Measurements from ENCODE around the gene CDK14. TPM values are rescaled to one million over a fixed set of nuclear protein-coding genes. Genes with fewer than 3 reads are reported as not detected.

Gene CDK14
- total RNA-seq, 4 donors from 2014 or later = 3.3 to 61.6 (median 38.7) TPM

DNA sequence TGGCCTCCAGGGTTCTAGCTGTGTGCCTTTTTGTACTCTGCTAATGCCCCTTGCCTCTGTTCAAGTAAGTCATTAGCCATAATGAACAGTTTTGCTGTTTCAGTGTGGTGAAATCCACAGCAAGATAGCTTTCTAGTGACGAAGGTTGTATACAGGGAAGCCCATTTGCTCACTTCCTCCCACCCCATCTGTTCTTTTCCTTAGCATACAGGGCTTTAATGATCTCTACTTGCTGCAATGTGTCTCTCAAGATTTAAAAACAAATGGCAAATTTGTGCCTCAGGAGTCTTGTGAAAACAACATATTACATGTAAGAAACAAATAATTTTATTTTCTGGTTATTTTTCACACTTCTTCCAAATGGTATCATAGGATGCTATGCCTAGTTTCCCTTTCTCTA, 243.2 kb downstream of the CDK14 start:
- intact Hi-C loops (cut with DNase I; ENCODE audit: low total_unique reads) = no loop called here
- no peaks in the 10 kb centered on the region for H3K27me3 ChIP-seq
- TF ChIP-seq, protein P1, sequence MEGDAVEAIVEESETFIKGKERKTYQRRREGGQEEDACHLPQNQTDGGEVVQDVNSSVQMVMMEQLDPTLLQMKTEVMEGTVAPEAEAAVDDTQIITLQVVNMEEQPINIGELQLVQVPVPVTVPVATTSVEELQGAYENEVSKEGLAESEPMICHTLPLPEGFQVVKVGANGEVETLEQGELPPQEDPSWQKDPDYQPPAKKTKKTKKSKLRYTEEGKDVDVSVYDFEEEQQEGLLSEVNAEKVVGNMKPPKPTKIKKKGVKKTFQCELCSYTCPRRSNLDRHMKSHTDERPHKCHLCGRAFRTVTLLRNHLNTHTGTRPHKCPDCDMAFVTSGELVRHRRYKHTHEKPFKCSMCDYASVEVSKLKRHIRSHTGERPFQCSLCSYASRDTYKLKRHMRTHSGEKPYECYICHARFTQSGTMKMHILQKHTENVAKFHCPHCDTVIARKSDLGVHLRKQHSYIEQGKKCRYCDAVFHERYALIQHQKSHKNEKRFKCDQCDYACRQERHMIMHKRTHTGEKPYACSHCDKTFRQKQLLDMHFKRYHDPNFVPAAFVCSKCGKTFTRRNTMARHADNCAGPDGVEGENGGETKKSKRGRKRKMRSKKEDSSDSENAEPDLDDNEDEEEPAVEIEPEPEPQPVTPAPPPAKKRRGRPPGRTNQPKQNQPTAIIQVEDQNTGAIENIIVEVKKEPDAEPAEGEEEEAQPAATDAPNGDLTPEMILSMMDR (IDR thresholded peaks at IDR 0.05) = no peak
- TF ChIP-seq POLR2A (IDR thresholded peaks at IDR 0.05) = no peak
- H3K4me3 ChIP-seq = no peak overlapping the region
- DNase-seq = no peak
- no peaks in the 10 kb centered on the region for H3K4me1 ChIP-seq
- no peaks in the 10 kb centered on the region for H3K36me3 ChIP-seq
- no peaks in the 10 kb centered on the region for H3K9me3 ChIP-seq
- no peak overlapping the region for H3K27ac ChIP-seq

DNA sequence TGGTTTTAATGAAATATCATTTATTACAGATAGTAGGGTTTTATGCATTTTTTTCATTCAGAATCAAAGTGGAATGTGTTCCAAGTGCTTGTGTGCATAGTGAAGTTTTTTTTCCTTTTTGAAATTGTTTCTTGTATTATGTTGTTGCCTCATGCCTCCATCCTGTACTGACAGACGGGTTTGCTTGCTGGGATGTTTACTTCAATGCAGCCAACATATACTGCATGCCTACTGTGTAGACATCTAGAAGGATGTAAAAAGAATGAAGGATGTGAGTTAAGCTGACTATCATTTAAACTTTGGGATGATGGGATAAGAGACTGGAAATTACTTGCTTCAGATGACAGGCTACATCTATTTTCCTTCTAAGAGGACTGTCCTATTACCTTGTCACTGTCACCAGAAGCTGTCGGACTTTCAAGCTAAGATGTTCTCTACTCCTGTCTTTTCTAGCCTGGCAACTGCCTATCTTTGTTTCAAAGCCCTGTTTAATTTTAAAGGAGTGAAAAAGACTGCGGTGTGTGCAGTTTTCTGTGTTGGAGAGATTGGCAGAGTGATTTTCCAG, 243.7 kb downstream of the CDK14 start:
- TF ChIP-seq, protein P1 (IDR thresholded peaks at IDR 0.05) = no peak
- TF ChIP-seq POLR2A (IDR thresholded peaks at IDR 0.05) = no peak
- DNase-seq = no peak
- H3K27me3 ChIP-seq = no peaks in the 10 kb centered on the region

DNA sequence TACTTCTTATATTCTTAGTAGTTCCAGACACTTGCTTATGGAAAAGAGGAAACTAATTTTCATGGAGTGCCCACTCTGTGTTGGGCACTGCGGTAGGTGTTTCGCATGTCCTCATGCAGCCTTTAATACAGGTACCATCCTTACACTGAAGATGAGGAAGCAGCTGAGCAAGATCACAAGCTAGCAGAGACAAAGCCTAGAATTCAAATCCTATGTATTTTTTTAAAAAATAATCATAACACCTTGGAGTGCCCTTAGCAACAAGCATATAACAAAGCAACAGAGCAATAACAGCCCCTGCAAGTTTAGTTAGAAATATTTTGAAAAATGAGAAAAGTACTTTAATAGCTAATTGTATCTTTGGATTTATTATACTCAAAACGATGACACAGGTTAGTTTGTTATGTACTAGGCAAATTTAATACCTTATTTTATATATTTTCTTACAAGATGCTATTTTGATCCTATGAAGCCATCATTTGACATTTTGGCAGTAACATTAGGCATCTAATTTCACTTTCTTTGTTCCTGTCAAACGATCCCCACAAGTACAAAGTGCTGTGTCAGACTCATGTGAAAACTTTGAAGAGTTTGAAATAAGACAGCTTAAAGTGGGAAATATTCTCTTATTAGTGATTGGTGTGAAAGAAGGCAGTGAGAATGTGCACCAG, 245.8 kb downstream of the CDK14 start:
- no peaks in the 10 kb centered on the region for H3K27me3 ChIP-seq
- TF ChIP-seq POLR2A (IDR thresholded peaks at IDR 0.05) = no peak
- TF ChIP-seq, protein P1 (IDR thresholded peaks at IDR 0.05) = no peak
- no peaks in the 10 kb centered on the region for H3K36me3 ChIP-seq
- no peak overlapping the region for H3K27ac ChIP-seq
- no peaks in the 10 kb centered on the region for H3K9me3 ChIP-seq
- no peaks in the 10 kb centered on the region for H3K4me1 ChIP-seq
- intact Hi-C loops (cut with DNase I; ENCODE audit: low total_unique reads) = no loop called here
- DNase-seq = no peak
- no peak overlapping the region for H3K4me3 ChIP-seq

More for the DNA sequence above, 243.7 kb downstream of the CDK14 start:
- no peaks in the 10 kb centered on the region for H3K4me1 ChIP-seq
- intact Hi-C loops (cut with DNase I; ENCODE audit: low total_unique reads) = no loop called here
- no peaks in the 10 kb centered on the region for H3K9me3 ChIP-seq
- H3K27ac ChIP-seq = no peak overlapping the region
- H3K36me3 ChIP-seq = no peaks in the 10 kb centered on the region
- H3K4me3 ChIP-seq = no peak overlapping the region

DNA sequence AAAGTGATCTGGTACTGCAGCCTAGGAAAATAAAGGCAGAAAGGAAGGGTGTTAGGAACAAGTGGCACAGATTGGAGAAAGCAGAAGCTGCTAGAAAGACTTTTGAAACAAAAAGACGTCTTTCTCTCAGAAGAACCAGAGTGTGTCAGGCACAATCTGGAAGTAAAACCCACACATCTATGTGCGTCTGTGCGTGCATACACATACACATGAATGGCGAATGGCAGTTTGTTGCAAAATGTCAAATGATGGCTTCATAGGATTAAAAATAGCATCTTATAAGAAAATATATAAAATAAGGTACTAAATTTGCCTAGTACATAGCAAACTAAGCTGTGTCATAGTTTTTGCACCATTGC, 246.3 kb downstream of the CDK14 start:
- H3K4me1 ChIP-seq = no peaks in the 10 kb centered on the region
- no peak for TF ChIP-seq POLR2A (IDR thresholded peaks at IDR 0.05)
- TF ChIP-seq, protein P1 (IDR thresholded peaks at IDR 0.05) = no peak
- intact Hi-C loops (cut with DNase I; ENCODE audit: low total_unique reads) = no loop called here
- H3K36me3 ChIP-seq = no peaks in the 10 kb centered on the region
- no peaks in the 10 kb centered on the region for H3K27me3 ChIP-seq
- no peak overlapping the region for H3K4me3 ChIP-seq
- H3K9me3 ChIP-seq = no peaks in the 10 kb centered on the region
- H3K27ac ChIP-seq = no peak overlapping the region
- DNase-seq = no peak

DNA sequence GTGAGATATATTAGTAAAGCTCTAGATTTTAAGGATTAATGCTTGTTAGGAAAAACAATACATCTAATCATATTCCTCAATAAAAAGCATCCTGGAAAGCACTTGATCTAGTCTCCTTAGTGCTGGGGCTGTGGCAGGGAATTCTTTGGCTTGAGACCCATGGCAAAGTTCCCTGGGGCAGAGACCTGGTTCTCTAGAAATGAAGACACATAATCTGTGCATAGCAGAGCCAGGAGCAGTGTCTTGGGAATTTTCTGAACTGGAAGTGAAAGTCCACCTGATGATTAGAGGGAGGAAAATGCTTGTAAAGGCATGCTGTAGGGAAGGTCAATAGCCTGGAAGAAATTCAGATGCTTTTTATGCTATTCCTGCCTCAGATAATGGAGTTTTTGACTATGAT, 247.4 kb downstream of the CDK14 start:
- intact Hi-C loops (cut with DNase I; ENCODE audit: low total_unique reads) = no loop called here
- no peak for TF ChIP-seq POLR2A (IDR thresholded peaks at IDR 0.05)
- TF ChIP-seq, protein P1 (IDR thresholded peaks at IDR 0.05) = no peak
- DNase-seq = no peak

More for the DNA sequence above, 247.4 kb downstream of the CDK14 start:
- Histone ChIP-seq H3K27ac (no peak overlapping the region), H3K9me3 (no peaks in the 10 kb centered on the region), H3K4me1 (no peaks in the 10 kb centered on the region), H3K36me3 (no peaks in the 10 kb centered on the region), H3K4me3 (no peak overlapping the region), H3K27me3 (no peaks in the 10 kb centered on the region)
